Keratinocyte (primary cell): ENCODE results near the gene TTC9. TPM values are rescaled to one million over a fixed set of nuclear protein-coding genes. Genes with fewer than 3 reads are reported as not detected.

Experiments
- DNase-seq: peaks from one replicate; pipeline ENCODE4 v3.0.0-alpha.2; 2011; ENCODE audit warnings: low read depth, missing footprints, low spot score
- FAIRE-seq: peaks from 2 replicates; lab custom pipeline; 2011; peaks lifted over from hg19 to GRCh38; lab: Jason Lieb, UNC
- H2AFZ ChIP-seq: 2 replicates; pipeline ENCODE4 v1.6.0; 2012; ENCODE audit warnings: low read length, control low read depth, inconsistent platforms; ENCODE audit not compliant: control insufficient read depth
- H3K27ac ChIP-seq: 2 replicates; pipeline ENCODE4 v1.5.1; 2011; ENCODE audit warnings: low read length; ENCODE audit not compliant: control insufficient read depth, insufficient read depth
- H3K27me3 ChIP-seq: 3 replicates; pipeline ENCODE4 v1.6.0; 2011; ENCODE audit warnings: low read length; ENCODE audit not compliant: control insufficient read depth, insufficient read depth; ENCODE audit errors: extremely low read depth
- H3K36me3 ChIP-seq, 2 experiments: 2 replicates in 1 of 2; 3 replicates in 1 of 2; pipeline ENCODE4 v1.5.1; 2011; ENCODE audit warnings: low read length in 2 of 2, mild to moderate bottlenecking in 1 of 2; ENCODE audit not compliant: control insufficient read depth in 2 of 2, insufficient read depth in 2 of 2; ENCODE audit errors: extremely low read depth in 1 of 2
- H3K4me1 ChIP-seq: 3 replicates; pipeline ENCODE4 v1.5.1; 2011; ENCODE audit warnings: low read length; ENCODE audit not compliant: control insufficient read depth, insufficient read depth; ENCODE audit errors: extremely low read depth
- H3K4me2 ChIP-seq: 3 replicates; pipeline ENCODE4 v1.6.0; 2011; ENCODE audit warnings: low read depth, low read length; ENCODE audit not compliant: control insufficient read depth, insufficient read depth; ENCODE audit errors: extremely low read depth
- H3K4me3 ChIP-seq, 3 experiments: fragments of 200-600 bp in 1 of 3; sonication (generic) in 1 of 3; 2 replicates in 2 of 3; 3 replicates in 1 of 3; pipeline ENCODE4 v1.5.1; 2011 to 2016; ENCODE audit warnings: low read length in 3 of 3, mild to moderate bottlenecking in 3 of 3, control low read depth in 2 of 3, inconsistent platforms in 1 of 3, low read depth in 1 of 3, mixed read lengths in 1 of 3, mixed run types in 1 of 3, moderate library complexity in 1 of 3; ENCODE audit not compliant: control insufficient read depth in 2 of 3, insufficient read depth in 2 of 3; ENCODE audit errors: extremely low read depth in 1 of 3
- H3K79me2 ChIP-seq: 2 replicates; pipeline ENCODE4 v1.6.0; 2012; ENCODE audit warnings: low read length; ENCODE audit not compliant: control insufficient read depth, insufficient read depth
- H3K9ac ChIP-seq: 3 replicates; pipeline ENCODE4 v1.6.0; 2011; ENCODE audit warnings: low read length; ENCODE audit not compliant: control insufficient read depth, insufficient read depth; ENCODE audit errors: extremely low read depth
- H3K9me1 ChIP-seq: 3 replicates; pipeline ENCODE4 v1.6.0; 2011; ENCODE audit warnings: low read length; ENCODE audit not compliant: control insufficient read depth, insufficient read depth; ENCODE audit errors: extremely low read depth
- H3K9me3 ChIP-seq: 2 replicates; pipeline ENCODE4 v1.5.1; 2012; ENCODE audit warnings: low read depth, low read length; ENCODE audit not compliant: control insufficient read depth
- H4K20me1 ChIP-seq: 3 replicates; pipeline ENCODE4 v1.6.0; 2011; ENCODE audit warnings: low read length; ENCODE audit not compliant: control insufficient read depth, insufficient read depth; ENCODE audit errors: extremely low read depth
- CTCF ChIP-seq, 3 experiments: IDR thresholded peaks in 1 of 3; conservative IDR thresholded peaks in 1 of 3; optimal IDR thresholded peaks in 1 of 3; 2 replicates in 2 of 3; 3 replicates in 1 of 3; pipeline versions ENCODE3 to v1.5.1; 2011; ENCODE audit warnings: low read length in 3 of 3, mild to moderate bottlenecking in 3 of 3, moderate library complexity in 2 of 3, control low read depth in 1 of 3, inconsistent platforms in 1 of 3; ENCODE audit not compliant: insufficient read depth in 2 of 3; ENCODE audit errors: extremely low read depth in 1 of 3
- EZH2 ChIP-seq: IDR thresholded peaks from one replicate; pipeline ENCODE4 v1.6.1; 2012; ENCODE audit warnings: inconsistent platforms, mild to moderate bottlenecking, low read length, moderate library complexity
- dilution Hi-C: fragments of 300-500 bp; cut with MboI; formaldehyde crosslinking; loops from one replicate; pipeline ENCODE4 v1.7.0; 2020; ENCODE audit warnings: low sequenced_read_pairs; ENCODE audit not compliant: extremely low pct_ligation_motif_present
- polyA plus RNA-seq, 5 experiments: library from polyadenylated mRNA; depleted of rRNA in 3 of 5; stranded (reverse) in 3 of 5; stranded (forward) in 1 of 5; unstranded in 1 of 5; fragments of >200 nt; gene quantifications; 1 replicate in 1 of 5; 2 replicates in 3 of 5; 3 replicates in 1 of 5; pipeline versions ENCODE4 v1.2.1 to v1.2.3, GENCODE V29; 2011 to 2012; ENCODE audit warnings: missing spikeins in 2 of 5, low read depth in 1 of 5, low replicate concordance in 1 of 5

The TTC9 gene
- polyA plus RNA-seq, 1 donor (not counting 4 experiments of a cell fraction or from before 2014, with no cell fraction given) = 0.59 TPM

- no peaks in the 10 kb centered on the region for H3K36me3 ChIP-seq
- no peaks in the 10 kb centered on the region for H3K79me2 ChIP-seq
- dilution Hi-C loops = no loop called here
- TF ChIP-seq CTCF (optimal IDR thresholded peaks at IDR 0.05 in 1 of 3, IDR thresholded peaks at IDR 0.05 in 1 of 3, conservative IDR thresholded peaks at IDR 0.05 in 1 of 3; ENCODE audit: extremely low read depth in 1 of 3, insufficient read depth in 2 of 3, low read length in 3 of 3) (no peak), EZH2 (no peak)
- H3K9ac ChIP-seq = no peak overlapping the region
- no peaks in the 10 kb centered on the region for H3K9me1 ChIP-seq
- FAIRE-seq (no peak), DNase-seq (no peak)
- no peak overlapping the region for H3K27ac ChIP-seq
- H3K9me3 ChIP-seq = no peaks in the 10 kb centered on the region
- no peak overlapping the region for H3K4me2 ChIP-seq
- H4K20me1 ChIP-seq = no peaks in the 10 kb centered on the region
- no peak overlapping the region for H2AFZ ChIP-seq
- peaks cover 7% of the 10 kb centered on the region for H3K4me1 ChIP-seq
- no peak overlapping the region for H3K4me3 ChIP-seq
- peaks cover 20% of the 10 kb centered on the region for H3K27me3 ChIP-seq
These were observed 5.0 kb downstream of the TTC9 start for GRCh38 chr14:70646705-70647104.

GRCh38 chr14:70648346-70648745 is 6.6 kb downstream of the TTC9 start:
- dilution Hi-C loops = no loop called here
- FAIRE-seq = no peak
- peaks cover 7% of the 10 kb centered on the region for H3K27me3 ChIP-seq

More at GRCh38 chr14:70648346-70648745, 6.6 kb downstream of the TTC9 start:
- Histone ChIP-seq H2AFZ (no peak overlapping the region), H3K9ac (no peak overlapping the region), H3K9me3 (no peaks in the 10 kb centered on the region), H3K36me3 (no peaks in the 10 kb centered on the region), H3K79me2 (no peaks in the 10 kb centered on the region), H3K4me2 (no peak overlapping the region), H3K9me1 (no peaks in the 10 kb centered on the region), H3K4me1 (no peaks in the 10 kb centered on the region), H3K4me3 (no peak overlapping the region), H4K20me1 (no peaks in the 10 kb centered on the region), H3K27ac (no peak overlapping the region)
- DNase-seq = no peak
- TF ChIP-seq CTCF (optimal IDR thresholded peaks at IDR 0.05 in 1 of 3, IDR thresholded peaks at IDR 0.05 in 1 of 3, conservative IDR thresholded peaks at IDR 0.05 in 1 of 3; ENCODE audit: extremely low read depth in 1 of 3, insufficient read depth in 2 of 3, low read length in 3 of 3) (no peak), EZH2 (no peak)
